GM19351 (cell line): ENCODE data around the gene SUSD6.
"Not testable (repeated sequence)": the region's sequence is repeated elsewhere in the genome, so short reads cannot be mapped to it uniquely, and the experiment has no call there.

Source experiments
- ATAC-seq: cut with Tn5 transposase; IDR thresholded peaks from one replicate; pipeline ENCODE4 v1.9.1; 2021; ENCODE audit warnings: mild to moderate bottlenecking, moderate library complexity; ENCODE audit not compliant: unreplicated experiment

SUSD6 gene

GRCh38 chr14:69711477-69711876 lies 100.1 kb downstream of the SUSD6 start:
- no peak for ATAC-seq

- ATAC-seq = no peak
Observed at GRCh38 chr14:69711881-69712560, 100.6 kb downstream of the SUSD6 start.

- ATAC-seq = no peak
Observed at GRCh38 chr14:69712599-69713088, 101.2 kb downstream of the SUSD6 start.

- no peak for ATAC-seq
Observed at GRCh38 chr14:69713209-69713781, 101.9 kb downstream of the SUSD6 start.

- ATAC-seq = no peak
Observed at GRCh38 chr14:69713993-69714679, 102.7 kb downstream of the SUSD6 start.

GRCh38 chr14:69715725-69716477 lies 104.5 kb downstream of the SUSD6 start:
- no peak for ATAC-seq

- ATAC-seq = no peak
Observed at GRCh38 chr14:69716478-69717187, 105.2 kb downstream of the SUSD6 start.

- ATAC-seq = not testable (repeated sequence)
Observed at GRCh38 chr14:69718614-69719013, 107.2 kb downstream of the SUSD6 start.

GRCh38 chr14:69719501-69719951 lies 108.1 kb downstream of the SUSD6 start:
- ATAC-seq = no peak

GRCh38 chr14:69720912-69721311 lies 109.5 kb downstream of the SUSD6 start:
- ATAC-seq = no peak

- peak; percentile 84 for ATAC-seq
Observed at GRCh38 chr14:69726761-69727511, 115.5 kb downstream of the SUSD6 start.

- no peak for ATAC-seq
Observed at GRCh38 chr14:69727860-69728259, 116.5 kb downstream of the SUSD6 start.

- ATAC-seq = not testable (repeated sequence)
Observed at GRCh38 chr14:69731919-69732598, 120.7 kb downstream of the SUSD6 start.

GRCh38 chr14:69736405-69736804 lies 125.0 kb downstream of the SUSD6 start:
- not testable (repeated sequence) for ATAC-seq

GRCh38 chr14:69741055-69741454 lies 129.7 kb downstream of the SUSD6 start:
- ATAC-seq = no peak

GRCh38 chr14:69749956-69750355 lies 138.6 kb downstream of the SUSD6 start:
- ATAC-seq = no peak

GRCh38 chr14:69750495-69750894 lies 139.1 kb downstream of the SUSD6 start:
- no peak for ATAC-seq

GRCh38 chr14:69752773-69753172 lies 141.4 kb downstream of the SUSD6 start:
- no peak for ATAC-seq

GRCh38 chr14:69753860-69754259 lies 142.5 kb downstream of the SUSD6 start:
- ATAC-seq = no peak
